SU-DHL-6 (cell line): Measurements from ENCODE around the gene DLX6.

Experiments used
- CTCF ChIP-seq: fragments of 200-600 bp; sonication (generic); IDR thresholded peaks from one replicate; pipeline ENCODE4 v1.5.1; 2017; ENCODE audit warnings: antibody characterized with exemption, mild to moderate bottlenecking, low read length, moderate library complexity; ENCODE audit not compliant: insufficient read depth, poor library complexity, severe bottlenecking
- EZH2phosphoT487 ChIP-seq: fragments of 200-600 bp; sonication (generic), shearing (Covaris generic); conservative IDR thresholded peaks from 2 replicates; pipeline ENCODE4 v1.6.1; 2018; ENCODE audit warnings: mild to moderate bottlenecking, antibody characterized with exemption, low read length, moderate library complexity, mixed read lengths

DNA sequence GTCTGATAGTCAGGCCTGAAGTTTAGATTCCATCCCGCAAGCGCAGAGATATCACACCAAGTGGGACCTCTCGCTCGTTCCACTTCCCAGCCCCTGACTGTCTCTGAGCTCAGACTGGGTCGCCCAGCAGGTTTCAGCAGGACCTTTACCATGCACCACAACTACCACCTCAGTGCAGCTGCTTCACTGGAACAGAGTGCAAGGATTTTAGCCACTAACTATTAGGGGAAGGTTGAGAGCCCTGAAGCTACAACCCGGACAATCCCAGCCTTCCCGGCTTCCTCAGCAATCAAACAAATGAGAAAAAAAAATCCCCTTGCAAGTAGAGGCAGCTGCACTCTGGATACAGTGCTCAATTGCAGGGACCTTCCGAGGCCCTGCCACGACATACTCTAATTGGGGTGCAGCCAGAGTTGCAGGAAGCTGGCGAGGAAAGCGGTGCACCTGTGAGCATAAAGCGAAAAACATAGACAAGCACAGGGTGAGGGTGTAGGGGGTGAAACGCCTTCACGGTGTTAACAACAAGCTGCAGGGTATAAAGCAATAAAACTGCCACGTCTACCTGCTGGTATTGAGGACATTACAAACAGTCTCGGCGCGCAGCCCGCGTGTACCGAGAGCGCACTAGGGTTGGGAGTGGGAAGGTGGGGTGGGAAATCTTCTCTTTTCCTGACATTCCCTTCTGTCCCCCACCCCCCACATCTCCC, 2.6 kb upstream of the DLX6 start:
- TF ChIP-seq CTCF = no peak
- TF ChIP-seq EZH2phosphoT487 = no peak
